ENCODE data around the gene MCC.

- no peak for TF ChIP-seq POLR2A (IDR thresholded peaks at IDR 0.05)
- TF ChIP-seq, protein P1, sequence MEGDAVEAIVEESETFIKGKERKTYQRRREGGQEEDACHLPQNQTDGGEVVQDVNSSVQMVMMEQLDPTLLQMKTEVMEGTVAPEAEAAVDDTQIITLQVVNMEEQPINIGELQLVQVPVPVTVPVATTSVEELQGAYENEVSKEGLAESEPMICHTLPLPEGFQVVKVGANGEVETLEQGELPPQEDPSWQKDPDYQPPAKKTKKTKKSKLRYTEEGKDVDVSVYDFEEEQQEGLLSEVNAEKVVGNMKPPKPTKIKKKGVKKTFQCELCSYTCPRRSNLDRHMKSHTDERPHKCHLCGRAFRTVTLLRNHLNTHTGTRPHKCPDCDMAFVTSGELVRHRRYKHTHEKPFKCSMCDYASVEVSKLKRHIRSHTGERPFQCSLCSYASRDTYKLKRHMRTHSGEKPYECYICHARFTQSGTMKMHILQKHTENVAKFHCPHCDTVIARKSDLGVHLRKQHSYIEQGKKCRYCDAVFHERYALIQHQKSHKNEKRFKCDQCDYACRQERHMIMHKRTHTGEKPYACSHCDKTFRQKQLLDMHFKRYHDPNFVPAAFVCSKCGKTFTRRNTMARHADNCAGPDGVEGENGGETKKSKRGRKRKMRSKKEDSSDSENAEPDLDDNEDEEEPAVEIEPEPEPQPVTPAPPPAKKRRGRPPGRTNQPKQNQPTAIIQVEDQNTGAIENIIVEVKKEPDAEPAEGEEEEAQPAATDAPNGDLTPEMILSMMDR (IDR thresholded peaks at IDR 0.05 in 4 of 5, conservative IDR thresholded peaks at IDR 0.05 in 1 of 5): no peak
Measured at GRCh38 chr5:113317636-113318035, 170.6 kb downstream of the MCC start.
